ENCODE data around the gene HEG1. TPM values are rescaled to one million over a fixed set of nuclear protein-coding genes. Genes with fewer than 3 reads are reported as not detected.

HEG1 gene
- total RNA-seq, 2 experiments from 2014 or later: 5.9 to 6.4 TPM

DNA sequence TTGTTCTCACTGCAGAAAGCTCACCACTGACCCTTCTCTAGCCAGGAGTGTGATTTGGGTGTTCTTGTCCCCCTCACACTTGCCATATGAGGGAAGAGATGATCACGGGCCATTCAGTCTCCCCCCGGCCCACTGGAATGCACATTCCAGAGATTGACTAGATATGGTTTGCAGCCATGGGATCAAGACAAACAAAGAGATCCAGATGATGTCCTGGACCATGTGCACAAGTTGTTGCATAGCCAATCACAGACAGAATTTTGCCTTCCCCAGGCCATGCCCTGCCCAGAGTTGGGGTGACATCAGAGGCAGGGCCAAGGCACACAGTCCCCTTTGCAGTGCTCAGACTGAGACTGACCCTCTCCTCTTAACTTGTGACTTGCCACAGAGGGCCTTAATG, 136.0 kb downstream of the HEG1 start:
- ChIA-PET CTCF (interaction anchor here (1.2 kb wide), 1 partner anchor 19 kb away, joined by 5 read pairs; no protein-coding TSS in a partner anchor), POLR2A (no interaction called here)
- H3K36me3 Mint-ChIP-seq (ENCODE audit: low read depth): no peaks in the 10 kb centered on the region
- no peak for DNase-seq
- H3K9me3 Mint-ChIP-seq (ENCODE audit: low read depth): no peaks in the 10 kb centered on the region
- no peak for ATAC-seq
- H3K27me3 Mint-ChIP-seq: peaks cover 2% of the 10 kb centered on the region
- no peaks in the 10 kb centered on the region for H3K4me1 Mint-ChIP-seq
- intact Hi-C loops (cut with DNase I, micrococcal nuclease): loop anchor here in 1 of 2 experiments (10.0 kb wide), 1 partner anchor 665 kb away; no protein-coding TSS in a partner anchor
- no peak overlapping the region for H3K4me3 Mint-ChIP-seq
- no peak overlapping the region for H3K27ac Mint-ChIP-seq

DNA sequence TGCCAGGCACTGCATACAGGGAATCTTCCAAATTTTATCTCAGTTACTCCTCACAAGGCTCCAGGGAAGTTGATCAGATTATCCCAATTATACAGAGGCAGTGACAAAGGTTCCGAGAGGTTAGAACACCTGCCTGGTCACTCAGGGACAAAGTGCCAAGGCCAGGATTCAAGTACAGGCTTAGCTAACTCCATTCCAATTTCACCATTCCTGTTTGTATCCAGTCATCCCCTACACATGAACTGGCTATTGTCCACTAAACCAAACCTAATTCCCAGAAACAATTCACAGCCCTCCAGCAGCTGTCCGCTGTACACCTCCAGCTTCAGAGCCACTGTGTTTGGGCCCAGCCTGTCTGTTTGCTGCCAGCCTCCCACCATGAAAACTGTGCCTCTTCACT, 137.3 kb downstream of the HEG1 start:
- CTCF ChIA-PET: interaction anchor here (0.8 kb wide), 1 partner anchor 258 kb away, joined by 3 read pairs; no protein-coding TSS in a partner anchor
- no peaks in the 10 kb centered on the region for H3K36me3 Mint-ChIP-seq (ENCODE audit: low read depth)
- POLR2A ChIA-PET: interaction anchor here (0.6 kb wide), 1 partner anchor 327 kb away, joined by 3 read pairs; no protein-coding TSS in a partner anchor
- H3K4me3 Mint-ChIP-seq: no peak overlapping the region
- DNase-seq (no peak), ATAC-seq (no peak)
- H3K27me3 Mint-ChIP-seq: no peaks in the 10 kb centered on the region
- H3K9me3 Mint-ChIP-seq (ENCODE audit: low read depth): no peaks in the 10 kb centered on the region
- H3K4me1 Mint-ChIP-seq: no peaks in the 10 kb centered on the region
- no peak overlapping the region for H3K27ac Mint-ChIP-seq
- intact Hi-C loops (cut with DNase I, micrococcal nuclease): no loop called here

DNA sequence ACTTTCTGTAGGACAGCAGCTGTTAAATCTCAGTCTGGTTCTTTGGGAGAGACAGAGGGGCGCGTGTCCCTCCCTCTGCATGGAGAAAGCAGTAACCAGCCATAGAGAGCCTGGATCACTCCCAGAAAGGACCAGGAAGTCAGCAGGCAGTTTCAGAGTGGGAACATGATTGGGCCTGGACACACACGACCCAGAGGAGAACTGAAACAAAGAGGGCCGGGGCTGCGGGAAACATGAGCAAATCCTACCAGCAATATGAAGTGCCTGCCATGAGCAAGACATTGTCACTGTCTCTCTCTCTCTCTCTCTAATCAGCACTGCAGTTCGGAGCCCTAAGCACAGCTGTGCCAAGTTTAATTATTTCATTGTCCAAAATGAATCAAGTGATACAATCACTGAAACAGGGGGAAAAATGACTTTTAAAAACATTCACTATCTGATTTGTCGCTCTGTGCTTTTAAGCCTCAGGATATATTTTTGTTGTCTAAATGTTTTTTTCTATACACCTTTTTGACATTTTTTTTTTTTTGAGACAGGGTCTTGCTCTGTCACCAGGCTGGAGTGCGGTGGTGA, 138.9 kb downstream of the HEG1 start:
- Mint-ChIP-seq H3K9me3 (ENCODE audit: low read depth) (no peaks in the 10 kb centered on the region), H3K4me1 (no peaks in the 10 kb centered on the region), H3K27ac (no peak overlapping the region), H3K36me3 (ENCODE audit: low read depth) (no peaks in the 10 kb centered on the region), H3K4me3 (no peak overlapping the region), H3K27me3 (peaks cover 2% of the 10 kb centered on the region)
- intact Hi-C loops (cut with DNase I, micrococcal nuclease): no loop called here
- ATAC-seq (no peak), DNase-seq (no peak)
- ChIA-PET POLR2A (no interaction called here), CTCF (interaction anchor here (0.8 kb wide), 1 partner anchor 154 kb away, joined by 3 read pairs; no protein-coding TSS in a partner anchor)

Other genes starting within 250 kb of the HEG1 start
- gene ITGB5, start 168.6 kb downstream of the HEG1 start, total RNA-seq: under 1 TPM; 0.57 to 0.72 TPM
- not detected for gene MUC13, start 121.2 kb downstream of the HEG1 start, total RNA-seq
- under 1 TPM; 0.26 to 0.39 TPM for gene SLC12A8, start 156.8 kb upstream of the HEG1 start, total RNA-seq